WTC11 (cell line): ENCODE measurements around the gene KIF3A. TPM values are rescaled to one million over a fixed set of nuclear protein-coding genes. Genes with fewer than 3 reads are reported as not detected.

Experiments
- ATAC-seq: fragments of 200-7000 bp; cut with Tn5 transposase; 2 replicates; pipeline ENCODE4 v1.10.0; 2021; ENCODE audit warnings: mild to moderate bottlenecking, moderate library complexity
- CTCF ChIA-PET: fragments of 300-600 bp; sonication (Branson Sonifier 250); formaldehyde crosslinking; loops from one replicate; lab custom pipeline; 2021; ENCODE audit warnings: antibody characterized with exemption; lab: Charles Lee
- POLR2A ChIA-PET: fragments of 350-600 bp; sonication (Branson Sonifier 250); formaldehyde crosslinking; loops from one replicate; lab custom pipeline; 2021; ENCODE audit warnings: antibody characterized with exemption; lab: Charles Lee
- DNase-seq: peaks from one replicate; pipeline ENCODE4 v3.0.0; 2021; ENCODE audit warnings: low spot score
- H3K27ac Mint-ChIP-seq: 2 replicates; pipeline ENCODE4 v1.8.0; 2021; ENCODE audit warnings: mixed read lengths
- H3K27me3 Mint-ChIP-seq: 2 replicates; pipeline ENCODE4 v1.8.0; 2021; ENCODE audit warnings: low read depth, mild to moderate bottlenecking, moderate library complexity, mixed read lengths
- H3K36me3 Mint-ChIP-seq: 2 replicates; pipeline ENCODE4 v1.8.0; 2021; ENCODE audit warnings: mixed read lengths
- H3K4me1 Mint-ChIP-seq: 2 replicates; pipeline ENCODE4 v1.8.0; 2022; ENCODE audit warnings: mixed read lengths
- H3K4me3 Mint-ChIP-seq: 2 replicates; pipeline ENCODE4 v1.8.0; 2021; ENCODE audit warnings: mild to moderate bottlenecking, moderate library complexity, mixed read lengths
- H3K9me3 Mint-ChIP-seq: 2 replicates; pipeline ENCODE4 v1.8.0; 2021; ENCODE audit warnings: mixed read lengths
- MXD4 ChIP-seq: fragments of 250-450 bp; sonication (Bioruptor Pico); IDR thresholded peaks from 2 replicates; pipeline ENCODE4 v1.8.0; 2021; ENCODE audit warnings: mild to moderate bottlenecking, moderate library complexity, borderline replicate concordance
- NFYB ChIP-seq: sonication (generic); formaldehyde crosslinking; conservative IDR thresholded peaks from 2 replicates; pipeline ENCODE4 v1.8.0; 2022; ENCODE audit warnings: low read depth, missing genetic modification reagents
- NR3C1 ChIP-seq: sonication (generic); formaldehyde crosslinking; conservative IDR thresholded peaks from 2 replicates; pipeline ENCODE4 v1.8.1; 2023; ENCODE audit warnings: low read depth, mild to moderate bottlenecking, missing genetic modification reagents
- TCF7 ChIP-seq: sonication (generic); formaldehyde crosslinking; IDR thresholded peaks from 2 replicates; pipeline ENCODE4 v1.8.0; 2022; ENCODE audit warnings: mild to moderate bottlenecking, low read depth, missing genetic modification reagents, moderate library complexity
- TEAD1 ChIP-seq: sonication (generic); formaldehyde crosslinking; IDR thresholded peaks from 2 replicates; pipeline ENCODE4 v1.8.0; 2022; ENCODE audit warnings: mild to moderate bottlenecking, missing genetic modification reagents
- ZNF219 ChIP-seq: sonication (generic); formaldehyde crosslinking; IDR thresholded peaks from 2 replicates; pipeline ENCODE4 v1.8.0; 2023; ENCODE audit warnings: missing genetic modification reagents, mild to moderate bottlenecking, borderline replicate concordance
- total RNA-seq: library from RNA; stranded (reverse); gene quantifications from 3 replicates; pipeline ENCODE4 v1.2.3, GENCODE V29; 2021
- TF ChIP-seq, protein P1 (sequence below): fragments of 200-600 bp; IDR thresholded peaks from 2 replicates; pipeline ENCODE4 v1.8.0; 2022; ENCODE audit warnings: antibody characterized with exemption
- TF ChIP-seq, protein P2 (sequence below): sonication (generic); formaldehyde crosslinking; IDR thresholded peaks from 2 replicates; pipeline ENCODE4 v1.8.1; 2023; ENCODE audit warnings: mild to moderate bottlenecking, missing genetic modification reagents, moderate library complexity
- TF ChIP-seq, protein P3 (sequence below): sonication (generic); formaldehyde crosslinking; IDR thresholded peaks from 2 replicates; pipeline ENCODE4 v1.8.1; 2022; ENCODE audit warnings: mild to moderate bottlenecking, missing genetic modification reagents, moderate library complexity, borderline replicate concordance
- TF ChIP-seq, protein P4 (sequence below): sonication (generic); formaldehyde crosslinking; IDR thresholded peaks from 2 replicates; pipeline ENCODE4 v1.8.1; 2022; ENCODE audit warnings: low read depth, mild to moderate bottlenecking, moderate library complexity, missing genetic modification reagents, borderline replicate concordance
- TF ChIP-seq, protein P5 (sequence below): fragments of 250-450 bp; sonication (Bioruptor Pico); IDR thresholded peaks from 2 replicates; pipeline ENCODE4 v1.9.0; 2021; ENCODE audit warnings: moderate library complexity, mild to moderate bottlenecking, inconsistent platforms, borderline replicate concordance
- TF ChIP-seq, protein P6 (sequence below): sonication (generic); formaldehyde crosslinking; IDR thresholded peaks from 2 replicates; pipeline ENCODE4 v1.8.0; 2022; ENCODE audit warnings: mild to moderate bottlenecking, missing genetic modification reagents
- TF ChIP-seq, protein P7 (sequence below): fragments of 250-450 bp; sonication (Bioruptor Pico); IDR thresholded peaks from 2 replicates; pipeline ENCODE4 v1.9.0; 2021; ENCODE audit warnings: mild to moderate bottlenecking
- TF ChIP-seq, protein P8 (sequence below): fragments of 250-450 bp; sonication (Bioruptor Pico); IDR thresholded peaks from 2 replicates; pipeline ENCODE4 v1.9.0; 2021; ENCODE audit warnings: mild to moderate bottlenecking, borderline replicate concordance
- TF ChIP-seq, protein P9 (sequence below): sonication (generic); formaldehyde crosslinking; IDR thresholded peaks from 2 replicates; pipeline ENCODE4 v1.8.0; 2022; ENCODE audit warnings: mild to moderate bottlenecking, missing genetic modification reagents

Gene KIF3A
- total RNA-seq, 1 experiment from 2014 or later: 10.1 TPM

DNA sequence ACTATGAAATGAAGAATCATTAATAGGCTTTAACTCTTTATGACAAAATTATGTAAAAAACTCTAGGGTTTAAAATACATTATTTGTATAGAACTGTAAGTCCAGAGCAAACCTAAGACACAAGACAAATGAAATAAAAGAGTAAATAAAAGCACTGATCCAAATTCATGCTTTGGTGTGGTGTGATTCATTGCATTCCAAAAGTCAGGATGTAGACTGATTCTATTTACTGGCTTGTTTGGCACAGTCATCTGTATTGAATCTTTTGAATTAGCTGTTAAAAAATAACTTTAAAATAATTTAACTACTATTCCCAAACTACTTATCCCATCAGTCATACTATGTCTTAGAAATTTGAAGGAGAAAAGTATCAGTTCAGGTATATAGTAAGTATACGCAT lies 32.5 kb downstream of the KIF3A start:
- ChIA-PET CTCF (interaction anchor here (0.7 kb wide), 1 partner anchor 27 kb away, joined by 5 read pairs; no protein-coding TSS in a partner anchor), POLR2A (no interaction called here)
- H3K36me3 Mint-ChIP-seq: peaks cover 13% of the 10 kb centered on the region; the same call in 1 of the 2 replicates
- no peak for TF ChIP-seq TEAD1 (CRISPR knock-in tag)
- TF ChIP-seq, protein P1, sequence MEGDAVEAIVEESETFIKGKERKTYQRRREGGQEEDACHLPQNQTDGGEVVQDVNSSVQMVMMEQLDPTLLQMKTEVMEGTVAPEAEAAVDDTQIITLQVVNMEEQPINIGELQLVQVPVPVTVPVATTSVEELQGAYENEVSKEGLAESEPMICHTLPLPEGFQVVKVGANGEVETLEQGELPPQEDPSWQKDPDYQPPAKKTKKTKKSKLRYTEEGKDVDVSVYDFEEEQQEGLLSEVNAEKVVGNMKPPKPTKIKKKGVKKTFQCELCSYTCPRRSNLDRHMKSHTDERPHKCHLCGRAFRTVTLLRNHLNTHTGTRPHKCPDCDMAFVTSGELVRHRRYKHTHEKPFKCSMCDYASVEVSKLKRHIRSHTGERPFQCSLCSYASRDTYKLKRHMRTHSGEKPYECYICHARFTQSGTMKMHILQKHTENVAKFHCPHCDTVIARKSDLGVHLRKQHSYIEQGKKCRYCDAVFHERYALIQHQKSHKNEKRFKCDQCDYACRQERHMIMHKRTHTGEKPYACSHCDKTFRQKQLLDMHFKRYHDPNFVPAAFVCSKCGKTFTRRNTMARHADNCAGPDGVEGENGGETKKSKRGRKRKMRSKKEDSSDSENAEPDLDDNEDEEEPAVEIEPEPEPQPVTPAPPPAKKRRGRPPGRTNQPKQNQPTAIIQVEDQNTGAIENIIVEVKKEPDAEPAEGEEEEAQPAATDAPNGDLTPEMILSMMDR: no peak
- TF ChIP-seq, protein P2, sequence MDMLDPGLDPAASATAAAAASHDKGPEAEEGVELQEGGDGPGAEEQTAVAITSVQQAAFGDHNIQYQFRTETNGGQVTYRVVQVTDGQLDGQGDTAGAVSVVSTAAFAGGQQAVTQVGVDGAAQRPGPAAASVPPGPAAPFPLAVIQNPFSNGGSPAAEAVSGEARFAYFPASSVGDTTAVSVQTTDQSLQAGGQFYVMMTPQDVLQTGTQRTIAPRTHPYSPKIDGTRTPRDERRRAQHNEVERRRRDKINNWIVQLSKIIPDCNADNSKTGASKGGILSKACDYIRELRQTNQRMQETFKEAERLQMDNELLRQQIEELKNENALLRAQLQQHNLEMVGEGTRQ (CRISPR knock-in tag): no peak
- TF ChIP-seq NR3C1 (CRISPR knock-in tag): no peak
- TF ChIP-seq, protein P3, sequence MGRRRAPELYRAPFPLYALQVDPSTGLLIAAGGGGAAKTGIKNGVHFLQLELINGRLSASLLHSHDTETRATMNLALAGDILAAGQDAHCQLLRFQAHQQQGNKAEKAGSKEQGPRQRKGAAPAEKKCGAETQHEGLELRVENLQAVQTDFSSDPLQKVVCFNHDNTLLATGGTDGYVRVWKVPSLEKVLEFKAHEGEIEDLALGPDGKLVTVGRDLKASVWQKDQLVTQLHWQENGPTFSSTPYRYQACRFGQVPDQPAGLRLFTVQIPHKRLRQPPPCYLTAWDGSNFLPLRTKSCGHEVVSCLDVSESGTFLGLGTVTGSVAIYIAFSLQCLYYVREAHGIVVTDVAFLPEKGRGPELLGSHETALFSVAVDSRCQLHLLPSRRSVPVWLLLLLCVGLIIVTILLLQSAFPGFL (CRISPR knock-in tag): no peak
- TF ChIP-seq, protein P4, sequence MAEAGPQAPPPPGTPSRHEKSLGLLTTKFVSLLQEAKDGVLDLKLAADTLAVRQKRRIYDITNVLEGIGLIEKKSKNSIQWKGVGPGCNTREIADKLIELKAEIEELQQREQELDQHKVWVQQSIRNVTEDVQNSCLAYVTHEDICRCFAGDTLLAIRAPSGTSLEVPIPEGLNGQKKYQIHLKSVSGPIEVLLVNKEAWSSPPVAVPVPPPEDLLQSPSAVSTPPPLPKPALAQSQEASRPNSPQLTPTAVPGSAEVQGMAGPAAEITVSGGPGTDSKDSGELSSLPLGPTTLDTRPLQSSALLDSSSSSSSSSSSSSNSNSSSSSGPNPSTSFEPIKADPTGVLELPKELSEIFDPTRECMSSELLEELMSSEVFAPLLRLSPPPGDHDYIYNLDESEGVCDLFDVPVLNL (CRISPR knock-in tag): no peak
- no peak for TF ChIP-seq NFYB (CRISPR knock-in tag)
- TF ChIP-seq, protein P5, sequence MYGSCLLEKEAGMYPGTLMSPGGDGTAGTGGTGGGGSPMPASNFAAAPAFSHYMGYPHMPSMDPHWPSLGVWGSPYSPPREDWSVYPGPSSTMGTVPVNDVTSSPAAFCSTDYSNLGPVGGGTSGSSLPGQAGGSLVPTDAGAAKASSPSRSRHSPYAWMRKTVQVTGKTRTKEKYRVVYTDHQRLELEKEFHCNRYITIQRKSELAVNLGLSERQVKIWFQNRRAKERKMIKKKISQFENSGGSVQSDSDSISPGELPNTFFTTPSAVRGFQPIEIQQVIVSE (CRISPR knock-in tag): no peak
- TF ChIP-seq MXD4 (CRISPR knock-in tag): no peak
- TF ChIP-seq, protein P6, sequence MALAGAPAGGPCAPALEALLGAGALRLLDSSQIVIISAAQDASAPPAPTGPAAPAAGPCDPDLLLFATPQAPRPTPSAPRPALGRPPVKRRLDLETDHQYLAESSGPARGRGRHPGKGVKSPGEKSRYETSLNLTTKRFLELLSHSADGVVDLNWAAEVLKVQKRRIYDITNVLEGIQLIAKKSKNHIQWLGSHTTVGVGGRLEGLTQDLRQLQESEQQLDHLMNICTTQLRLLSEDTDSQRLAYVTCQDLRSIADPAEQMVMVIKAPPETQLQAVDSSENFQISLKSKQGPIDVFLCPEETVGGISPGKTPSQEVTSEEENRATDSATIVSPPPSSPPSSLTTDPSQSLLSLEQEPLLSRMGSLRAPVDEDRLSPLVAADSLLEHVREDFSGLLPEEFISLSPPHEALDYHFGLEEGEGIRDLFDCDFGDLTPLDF: no peak
- TF ChIP-seq, protein P7, sequence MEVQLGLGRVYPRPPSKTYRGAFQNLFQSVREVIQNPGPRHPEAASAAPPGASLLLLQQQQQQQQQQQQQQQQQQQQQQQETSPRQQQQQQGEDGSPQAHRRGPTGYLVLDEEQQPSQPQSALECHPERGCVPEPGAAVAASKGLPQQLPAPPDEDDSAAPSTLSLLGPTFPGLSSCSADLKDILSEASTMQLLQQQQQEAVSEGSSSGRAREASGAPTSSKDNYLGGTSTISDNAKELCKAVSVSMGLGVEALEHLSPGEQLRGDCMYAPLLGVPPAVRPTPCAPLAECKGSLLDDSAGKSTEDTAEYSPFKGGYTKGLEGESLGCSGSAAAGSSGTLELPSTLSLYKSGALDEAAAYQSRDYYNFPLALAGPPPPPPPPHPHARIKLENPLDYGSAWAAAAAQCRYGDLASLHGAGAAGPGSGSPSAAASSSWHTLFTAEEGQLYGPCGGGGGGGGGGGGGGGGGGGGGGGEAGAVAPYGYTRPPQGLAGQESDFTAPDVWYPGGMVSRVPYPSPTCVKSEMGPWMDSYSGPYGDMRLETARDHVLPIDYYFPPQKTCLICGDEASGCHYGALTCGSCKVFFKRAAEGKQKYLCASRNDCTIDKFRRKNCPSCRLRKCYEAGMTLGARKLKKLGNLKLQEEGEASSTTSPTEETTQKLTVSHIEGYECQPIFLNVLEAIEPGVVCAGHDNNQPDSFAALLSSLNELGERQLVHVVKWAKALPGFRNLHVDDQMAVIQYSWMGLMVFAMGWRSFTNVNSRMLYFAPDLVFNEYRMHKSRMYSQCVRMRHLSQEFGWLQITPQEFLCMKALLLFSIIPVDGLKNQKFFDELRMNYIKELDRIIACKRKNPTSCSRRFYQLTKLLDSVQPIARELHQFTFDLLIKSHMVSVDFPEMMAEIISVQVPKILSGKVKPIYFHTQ (CRISPR knock-in tag): no peak
- TF ChIP-seq ZNF219 (CRISPR knock-in tag): no peak
- no peak for TF ChIP-seq TCF7
- H3K27ac Mint-ChIP-seq: no peak overlapping the region
- H3K4me3 Mint-ChIP-seq: no peak overlapping the region
- DNase-seq: no peak
- no peaks in the 10 kb centered on the region for H3K27me3 Mint-ChIP-seq
- H3K9me3 Mint-ChIP-seq: no peaks in the 10 kb centered on the region
- no peaks in the 10 kb centered on the region for H3K4me1 Mint-ChIP-seq
- ATAC-seq: no peak

DNA sequence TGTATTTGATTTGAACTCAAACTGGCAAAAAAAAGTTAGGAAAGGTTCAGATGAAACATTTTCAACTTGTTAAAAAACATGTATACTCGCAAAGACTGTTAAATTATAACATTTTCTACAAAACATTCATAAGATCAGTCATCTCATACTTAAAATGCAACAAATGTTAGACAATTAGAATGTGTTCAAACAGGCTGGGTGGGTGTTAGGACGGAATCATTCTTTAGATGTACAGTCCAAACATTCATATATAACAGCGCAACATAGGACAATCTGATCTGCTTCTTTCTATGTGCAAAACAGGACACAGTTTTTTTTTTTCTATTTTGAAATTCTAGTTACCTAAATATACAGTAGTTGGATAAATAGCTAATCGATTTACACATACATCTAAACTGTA lies 41.4 kb downstream of the KIF3A start:
- Mint-ChIP-seq H3K27ac (no peak overlapping the region), H3K4me1 (no peaks in the 10 kb centered on the region), H3K9me3 (peaks cover 3% of the 10 kb centered on the region; the same call in 1 of the 2 replicates), H3K4me3 (no peak overlapping the region), H3K27me3 (no peaks in the 10 kb centered on the region), H3K36me3 (peaks cover 6% of the 10 kb centered on the region; the same call in 1 of the 2 replicates)
- ATAC-seq (no peak), DNase-seq (no peak)
- ChIA-PET CTCF (interaction anchor here (2.4 kb wide), 1 partner anchor 124 kb away, joined by 8 read pairs; no protein-coding TSS in a partner anchor), POLR2A (no interaction called here)
- TF ChIP-seq, protein P8, sequence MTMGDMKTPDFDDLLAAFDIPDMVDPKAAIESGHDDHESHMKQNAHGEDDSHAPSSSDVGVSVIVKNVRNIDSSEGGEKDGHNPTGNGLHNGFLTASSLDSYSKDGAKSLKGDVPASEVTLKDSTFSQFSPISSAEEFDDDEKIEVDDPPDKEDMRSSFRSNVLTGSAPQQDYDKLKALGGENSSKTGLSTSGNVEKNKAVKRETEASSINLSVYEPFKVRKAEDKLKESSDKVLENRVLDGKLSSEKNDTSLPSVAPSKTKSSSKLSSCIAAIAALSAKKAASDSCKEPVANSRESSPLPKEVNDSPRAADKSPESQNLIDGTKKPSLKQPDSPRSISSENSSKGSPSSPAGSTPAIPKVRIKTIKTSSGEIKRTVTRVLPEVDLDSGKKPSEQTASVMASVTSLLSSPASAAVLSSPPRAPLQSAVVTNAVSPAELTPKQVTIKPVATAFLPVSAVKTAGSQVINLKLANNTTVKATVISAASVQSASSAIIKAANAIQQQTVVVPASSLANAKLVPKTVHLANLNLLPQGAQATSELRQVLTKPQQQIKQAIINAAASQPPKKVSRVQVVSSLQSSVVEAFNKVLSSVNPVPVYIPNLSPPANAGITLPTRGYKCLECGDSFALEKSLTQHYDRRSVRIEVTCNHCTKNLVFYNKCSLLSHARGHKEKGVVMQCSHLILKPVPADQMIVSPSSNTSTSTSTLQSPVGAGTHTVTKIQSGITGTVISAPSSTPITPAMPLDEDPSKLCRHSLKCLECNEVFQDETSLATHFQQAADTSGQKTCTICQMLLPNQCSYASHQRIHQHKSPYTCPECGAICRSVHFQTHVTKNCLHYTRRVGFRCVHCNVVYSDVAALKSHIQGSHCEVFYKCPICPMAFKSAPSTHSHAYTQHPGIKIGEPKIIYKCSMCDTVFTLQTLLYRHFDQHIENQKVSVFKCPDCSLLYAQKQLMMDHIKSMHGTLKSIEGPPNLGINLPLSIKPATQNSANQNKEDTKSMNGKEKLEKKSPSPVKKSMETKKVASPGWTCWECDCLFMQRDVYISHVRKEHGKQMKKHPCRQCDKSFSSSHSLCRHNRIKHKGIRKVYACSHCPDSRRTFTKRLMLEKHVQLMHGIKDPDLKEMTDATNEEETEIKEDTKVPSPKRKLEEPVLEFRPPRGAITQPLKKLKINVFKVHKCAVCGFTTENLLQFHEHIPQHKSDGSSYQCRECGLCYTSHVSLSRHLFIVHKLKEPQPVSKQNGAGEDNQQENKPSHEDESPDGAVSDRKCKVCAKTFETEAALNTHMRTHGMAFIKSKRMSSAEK (CRISPR knock-in tag): no peak
- TF ChIP-seq ZNF219 (CRISPR knock-in tag): no peak
- TF ChIP-seq, protein P9, sequence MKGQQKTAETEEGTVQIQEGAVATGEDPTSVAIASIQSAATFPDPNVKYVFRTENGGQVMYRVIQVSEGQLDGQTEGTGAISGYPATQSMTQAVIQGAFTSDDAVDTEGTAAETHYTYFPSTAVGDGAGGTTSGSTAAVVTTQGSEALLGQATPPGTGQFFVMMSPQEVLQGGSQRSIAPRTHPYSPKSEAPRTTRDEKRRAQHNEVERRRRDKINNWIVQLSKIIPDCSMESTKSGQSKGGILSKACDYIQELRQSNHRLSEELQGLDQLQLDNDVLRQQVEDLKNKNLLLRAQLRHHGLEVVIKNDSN (CRISPR knock-in tag): no peak
